ENCODE measurements around the gene GNMT. TPM values are rescaled to one million over a fixed set of nuclear protein-coding genes. Genes with fewer than 3 reads are reported as not detected.

GNMT gene
- total and polyA plus RNA-seq, 9 of the 15 experiments (the other 6 are each of a cell fraction or from before 2014, with no cell fraction given): 0.11 to 0.29 (median 0.15) TPM; not detected in 6

DNA sequence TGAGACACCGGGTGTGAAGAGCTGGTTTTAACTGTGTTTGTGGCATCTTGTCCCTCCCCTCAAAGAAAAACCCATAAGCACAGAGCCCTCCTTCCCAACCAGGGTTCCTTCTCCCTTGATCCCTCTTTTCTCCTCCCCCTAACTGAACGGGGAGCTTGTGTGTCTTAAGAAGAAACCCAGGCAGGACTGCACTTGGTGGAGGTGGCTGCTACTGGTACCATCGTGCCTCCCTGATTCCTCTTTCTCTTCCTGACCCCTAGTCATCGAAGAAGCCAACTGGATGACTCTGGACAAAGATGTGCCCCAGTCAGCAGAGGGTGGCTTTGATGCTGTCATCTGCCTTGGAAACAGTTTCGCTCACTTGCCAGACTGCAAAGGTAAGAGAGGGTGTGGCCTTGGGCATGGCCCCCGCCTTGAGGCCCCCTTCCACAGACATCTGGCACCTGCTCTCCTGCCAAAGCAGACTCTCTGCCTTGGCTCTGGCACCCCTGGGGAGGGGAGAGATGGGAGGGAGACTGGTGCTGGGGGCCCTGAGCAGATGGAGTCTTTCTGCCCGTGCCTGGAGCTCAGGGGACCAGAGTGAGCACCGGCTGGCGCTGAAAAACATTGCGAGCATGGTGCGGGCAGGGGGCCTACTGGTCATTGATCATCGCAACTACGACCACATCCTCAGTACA, 2.1 kb downstream of the GNMT start (continued):
- TF ChIP-seq, protein P1, sequence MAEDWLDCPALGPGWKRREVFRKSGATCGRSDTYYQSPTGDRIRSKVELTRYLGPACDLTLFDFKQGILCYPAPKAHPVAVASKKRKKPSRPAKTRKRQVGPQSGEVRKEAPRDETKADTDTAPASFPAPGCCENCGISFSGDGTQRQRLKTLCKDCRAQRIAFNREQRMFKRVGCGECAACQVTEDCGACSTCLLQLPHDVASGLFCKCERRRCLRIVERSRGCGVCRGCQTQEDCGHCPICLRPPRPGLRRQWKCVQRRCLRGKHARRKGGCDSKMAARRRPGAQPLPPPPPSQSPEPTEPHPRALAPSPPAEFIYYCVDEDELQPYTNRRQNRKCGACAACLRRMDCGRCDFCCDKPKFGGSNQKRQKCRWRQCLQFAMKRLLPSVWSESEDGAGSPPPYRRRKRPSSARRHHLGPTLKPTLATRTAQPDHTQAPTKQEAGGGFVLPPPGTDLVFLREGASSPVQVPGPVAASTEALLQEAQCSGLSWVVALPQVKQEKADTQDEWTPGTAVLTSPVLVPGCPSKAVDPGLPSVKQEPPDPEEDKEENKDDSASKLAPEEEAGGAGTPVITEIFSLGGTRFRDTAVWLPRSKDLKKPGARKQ (CRISPR knock-in tag; IDR thresholded peaks at IDR 0.05): no peak
- TF ChIP-seq SMARCA4 (IDR thresholded peaks at IDR 0.05): no peak
- no peak for TF ChIP-seq ADNP (tag; IDR thresholded peaks at IDR 0.05)

DNA sequence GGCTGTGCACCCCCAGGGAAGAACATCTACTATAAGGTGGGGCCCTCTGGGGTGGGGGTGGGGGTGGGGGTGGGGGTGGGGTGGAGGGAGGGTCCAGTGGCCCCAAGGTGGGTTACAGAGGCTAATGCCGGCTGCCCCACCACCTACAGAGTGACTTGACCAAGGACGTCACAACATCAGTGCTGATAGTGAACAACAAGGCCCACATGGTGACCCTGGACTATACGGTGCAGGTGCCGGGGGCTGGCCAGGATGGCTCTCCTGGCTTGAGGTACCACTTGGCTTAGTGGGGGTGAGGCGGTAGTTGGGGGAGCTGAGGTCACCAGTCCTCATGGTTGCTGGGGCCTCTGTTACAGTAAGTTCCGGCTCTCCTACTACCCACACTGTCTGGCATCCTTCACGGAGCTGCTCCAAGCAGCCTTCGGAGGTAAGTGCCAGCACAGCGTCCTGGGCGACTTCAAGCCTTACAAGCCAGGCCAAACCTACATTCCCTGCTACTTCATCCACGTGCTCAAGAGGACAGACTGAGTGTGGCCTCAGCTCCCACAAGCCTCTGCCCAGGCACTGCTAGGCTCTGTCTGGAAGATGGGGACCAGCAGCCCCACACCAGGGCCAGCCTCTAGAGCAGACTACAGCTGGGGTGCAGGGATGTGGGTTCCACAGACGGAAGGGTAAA, 2.8 kb downstream of the GNMT start:
- Histone ChIP-seq H3K4me2 (ENCODE audit: insufficient read depth, low read length) (no peak overlapping the region), H3K9ac (ENCODE audit: insufficient read depth in 1 of 2, low read depth in 2 of 2, low read length in 2 of 2) (peak overlapping the region in 1 of 2 experiments; percentile 57; a peak in 2 of 4 replicates), H3K4me1 (replicated peaks in 1 of 2; ENCODE audit: control insufficient read depth in 2 of 2, insufficient read depth in 2 of 2, low read length in 2 of 2) (peaks cover 0 to 14% of the 10 kb centered on the region in 2 experiments; a peak in 2 of 5 replicates), H2AFZ (ENCODE audit: low read depth, low read length) (no peak overlapping the region), H3K9me3 (replicated peaks; ENCODE audit: control insufficient read depth, insufficient read depth, low read depth, low read length) (no peaks in the 10 kb centered on the region), H3K27ac (ENCODE audit: extremely low read depth, low read depth, low read length) (no peak overlapping the region), H3K9me1 (ENCODE audit: control insufficient read depth, insufficient read depth, low read length) (no peaks in the 10 kb centered on the region), H3K36me3 (ENCODE audit: control insufficient read depth, insufficient read depth, low read length) (peaks cover 34% of the 10 kb centered on the region; the same call in 1 of the 3 replicates), H3K27me3 (ENCODE audit: control insufficient read depth in 2 of 2, insufficient read depth in 2 of 2, low read length in 2 of 2) (no peaks in the 10 kb centered on the region), H3K4me3 (no peak overlapping the region), H4K20me1 (replicated peaks; ENCODE audit: control insufficient read depth, insufficient read depth, low read length) (no peaks in the 10 kb centered on the region), H3K79me2 (ENCODE audit: control insufficient read depth, insufficient read depth, low read length) (no peaks in the 10 kb centered on the region)
- ChIA-PET POLR2A (interaction anchor here (1.2 to 3.5 kb wide), 2 partner anchors 9 to 11 kb away, joined by 3 to 22 read pairs; no protein-coding TSS in a partner anchor), CTCF (ENCODE audit: low intra/inter-chr PET ratio) (interaction anchor here (0.8 to 2.6 kb wide), 2 partner anchors 108 to 180 kb away, joined by 3 to 14 read pairs; no protein-coding TSS in a partner anchor)
- intact Hi-C loops (cut with micrococcal nuclease) (loop anchor here (5.0 kb wide), 1 partner anchor 61 kb away; no protein-coding TSS in a partner anchor), in situ Hi-C loops (cut with MboI) (no loop called here)
- no peak for FAIRE-seq
- no TSS peak for BruUV-seq (replicated peaks)
- no peak for DNase-seq (ENCODE audit: extremely low read depth in 1 of 4, low spot score in 3 of 4)
- ATAC-seq: peak; percentile 36
- WGBS (ENCODE audit: insufficient coverage, low coverage, missing lambda C conversion rate): 65% methylated on average over 10 of the region's 12 CpGs
- no peak for TF ChIP-seq BRCA1 (IDR thresholded peaks at IDR 0.05)
- TF ChIP-seq BRCA1 (CRISPR knock-in tag; IDR thresholded peaks at IDR 0.05): 0 out of 2 replicates have a peak, but pooled peaks have one; percentile 48
- TF ChIP-seq, protein P2, sequence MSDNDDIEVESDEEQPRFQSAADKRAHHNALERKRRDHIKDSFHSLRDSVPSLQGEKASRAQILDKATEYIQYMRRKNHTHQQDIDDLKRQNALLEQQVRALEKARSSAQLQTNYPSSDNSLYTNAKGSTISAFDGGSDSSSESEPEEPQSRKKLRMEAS (CRISPR knock-in tag; IDR thresholded peaks at IDR 0.05): 0 out of 2 replicates have a peak, but pooled peaks have one; percentile 50
- TF ChIP-seq, protein P3, sequence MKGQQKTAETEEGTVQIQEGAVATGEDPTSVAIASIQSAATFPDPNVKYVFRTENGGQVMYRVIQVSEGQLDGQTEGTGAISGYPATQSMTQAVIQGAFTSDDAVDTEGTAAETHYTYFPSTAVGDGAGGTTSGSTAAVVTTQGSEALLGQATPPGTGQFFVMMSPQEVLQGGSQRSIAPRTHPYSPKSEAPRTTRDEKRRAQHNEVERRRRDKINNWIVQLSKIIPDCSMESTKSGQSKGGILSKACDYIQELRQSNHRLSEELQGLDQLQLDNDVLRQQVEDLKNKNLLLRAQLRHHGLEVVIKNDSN (CRISPR knock-in tag; IDR thresholded peaks at IDR 0.05): 0 out of 2 replicates have a peak, but pooled peaks have one; percentile 22
- TF ChIP-seq, protein P4, sequence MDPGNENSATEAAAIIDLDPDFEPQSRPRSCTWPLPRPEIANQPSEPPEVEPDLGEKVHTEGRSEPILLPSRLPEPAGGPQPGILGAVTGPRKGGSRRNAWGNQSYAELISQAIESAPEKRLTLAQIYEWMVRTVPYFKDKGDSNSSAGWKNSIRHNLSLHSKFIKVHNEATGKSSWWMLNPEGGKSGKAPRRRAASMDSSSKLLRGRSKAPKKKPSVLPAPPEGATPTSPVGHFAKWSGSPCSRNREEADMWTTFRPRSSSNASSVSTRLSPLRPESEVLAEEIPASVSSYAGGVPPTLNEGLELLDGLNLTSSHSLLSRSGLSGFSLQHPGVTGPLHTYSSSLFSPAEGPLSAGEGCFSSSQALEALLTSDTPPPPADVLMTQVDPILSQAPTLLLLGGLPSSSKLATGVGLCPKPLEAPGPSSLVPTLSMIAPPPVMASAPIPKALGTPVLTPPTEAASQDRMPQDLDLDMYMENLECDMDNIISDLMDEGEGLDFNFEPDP (CRISPR knock-in tag; IDR thresholded peaks at IDR 0.05): no peak
- no peak for TF ChIP-seq NELFE (IDR thresholded peaks at IDR 0.05; ENCODE audit: insufficient read depth, insufficient read length)
- no peak for TF ChIP-seq SAP30 (IDR thresholded peaks at IDR 0.05; ENCODE audit: borderline replicate concordance, insufficient read depth, low read depth, low read length, poor library complexity, severe bottlenecking)
- TF ChIP-seq NBN (IDR thresholded peaks at IDR 0.05; ENCODE audit: low read depth): no peak
- TF ChIP-seq, protein P5, sequence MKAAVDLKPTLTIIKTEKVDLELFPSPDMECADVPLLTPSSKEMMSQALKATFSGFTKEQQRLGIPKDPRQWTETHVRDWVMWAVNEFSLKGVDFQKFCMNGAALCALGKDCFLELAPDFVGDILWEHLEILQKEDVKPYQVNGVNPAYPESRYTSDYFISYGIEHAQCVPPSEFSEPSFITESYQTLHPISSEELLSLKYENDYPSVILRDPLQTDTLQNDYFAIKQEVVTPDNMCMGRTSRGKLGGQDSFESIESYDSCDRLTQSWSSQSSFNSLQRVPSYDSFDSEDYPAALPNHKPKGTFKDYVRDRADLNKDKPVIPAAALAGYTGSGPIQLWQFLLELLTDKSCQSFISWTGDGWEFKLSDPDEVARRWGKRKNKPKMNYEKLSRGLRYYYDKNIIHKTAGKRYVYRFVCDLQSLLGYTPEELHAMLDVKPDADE (conservative IDR thresholded peaks at IDR 0.05; ENCODE audit: control insufficient read depth, low read depth, low read length): no peak

All from K562 (cell line).